ENCODE results near the gene CYB5R3. TPM values are rescaled to one million over a fixed set of nuclear protein-coding genes. Genes with fewer than 3 reads are reported as not detected.

Gene CYB5R3
- total RNA-seq, 1 experiment from 2014 or later: 130 TPM

- H3K4me3 Mint-ChIP-seq (ENCODE audit: unreplicated experiment): no peak overlapping the region
- H3K9me3 ChIP-seq: peaks cover 16% of the 10 kb centered on the region
- CTCF ChIA-PET: interaction anchor here (0.6 kb wide), 1 partner anchor 35 kb away, joined by 3 read pairs; no protein-coding TSS in a partner anchor
- H3K27ac Mint-ChIP-seq (ENCODE audit: unreplicated experiment): no peak overlapping the region
- POLR2A ChIA-PET: no interaction called here
- H3K4me1 Mint-ChIP-seq (ENCODE audit: low read depth, unreplicated experiment): peaks cover 30% of the 10 kb centered on the region
- DNase-seq: no peak
- H3K27me3 Mint-ChIP-seq (ENCODE audit: insufficient read depth, unreplicated experiment): no peaks in the 10 kb centered on the region
- BruUV-seq (replicated peaks): no TSS peak
- H3K27me3 ChIP-seq (replicated peaks; ENCODE audit: control insufficient read depth, insufficient read depth, low read length): no peaks in the 10 kb centered on the region
- intact Hi-C loops (cut with micrococcal nuclease; ENCODE audit: unreplicated experiment): loop anchor here (10.0 kb wide), 2 partner anchors 59 to 91 kb away; no protein-coding TSS in a partner anchor
- TF ChIP-seq CTCF (IDR thresholded peaks at IDR 0.05; ENCODE audit: insufficient read depth in 1 of 2, low read depth in 1 of 2, low read length in 1 of 2, severe bottlenecking in 1 of 2, unreplicated experiment in 1 of 2): no peak
- H3K4me3 ChIP-seq (ENCODE audit: low read depth, low read length): no peak overlapping the region
- H3K36me3 ChIP-seq (ENCODE audit: control insufficient read depth, insufficient read depth, low read length): no peaks in the 10 kb centered on the region
- H3K4me1 ChIP-seq: peaks cover 44% of the 10 kb centered on the region
- H3K9me3 Mint-ChIP-seq (ENCODE audit: unreplicated experiment): peaks cover 14% of the 10 kb centered on the region
- H3K36me3 Mint-ChIP-seq (ENCODE audit: insufficient read depth, unreplicated experiment): peaks cover 9% of the 10 kb centered on the region
Measured at GRCh38 chr22:42683578-42684283, 34.5 kb upstream of the CYB5R3 start.

GRCh38 chr22:42682113-42682851, 33.1 kb upstream of the CYB5R3 start:
- peak in 1 of 2 experiments; percentile 11 for TF ChIP-seq CTCF (IDR thresholded peaks at IDR 0.05; ENCODE audit: insufficient read depth in 1 of 2, low read depth in 1 of 2, low read length in 1 of 2, severe bottlenecking in 1 of 2, unreplicated experiment in 1 of 2)
- Mint-ChIP-seq H3K4me1 (ENCODE audit: low read depth, unreplicated experiment) (peaks cover 23% of the 10 kb centered on the region), H3K27ac (ENCODE audit: unreplicated experiment) (peak overlapping the region; percentile 8), H3K27me3 (ENCODE audit: insufficient read depth, unreplicated experiment) (no peaks in the 10 kb centered on the region), H3K9me3 (ENCODE audit: unreplicated experiment) (peaks cover 22% of the 10 kb centered on the region), H3K4me3 (ENCODE audit: unreplicated experiment) (no peak overlapping the region), H3K36me3 (ENCODE audit: insufficient read depth, unreplicated experiment) (peaks cover 9% of the 10 kb centered on the region)
- BruUV-seq (replicated peaks): no TSS peak
- H3K36me3 ChIP-seq (ENCODE audit: control insufficient read depth, insufficient read depth, low read length): no peaks in the 10 kb centered on the region
- H3K4me3 ChIP-seq (ENCODE audit: low read depth, low read length): no peak overlapping the region
- intact Hi-C loops (cut with micrococcal nuclease; ENCODE audit: unreplicated experiment): loop anchor here (10.0 kb wide), 2 partner anchors 57 to 93 kb away; no protein-coding TSS in a partner anchor
- ChIA-PET CTCF (no interaction called here), POLR2A (no interaction called here)
- peaks cover 19% of the 10 kb centered on the region for H3K9me3 ChIP-seq
- H3K4me1 ChIP-seq: peaks cover 30% of the 10 kb centered on the region
- no peak for DNase-seq
- H3K27me3 ChIP-seq (replicated peaks; ENCODE audit: control insufficient read depth, insufficient read depth, low read length): no peaks in the 10 kb centered on the region

GRCh38 chr22:42680648-42681047, 31.5 kb upstream of the CYB5R3 start:
- Mint-ChIP-seq H3K4me3 (ENCODE audit: unreplicated experiment) (no peak overlapping the region), H3K36me3 (ENCODE audit: insufficient read depth, unreplicated experiment) (peaks cover 11% of the 10 kb centered on the region), H3K27ac (ENCODE audit: unreplicated experiment) (no peak overlapping the region), H3K27me3 (ENCODE audit: insufficient read depth, unreplicated experiment) (no peaks in the 10 kb centered on the region), H3K9me3 (ENCODE audit: unreplicated experiment) (peaks cover 22% of the 10 kb centered on the region), H3K4me1 (ENCODE audit: low read depth, unreplicated experiment) (peaks cover 22% of the 10 kb centered on the region)
- TF ChIP-seq CTCF (IDR thresholded peaks at IDR 0.05; ENCODE audit: insufficient read depth in 1 of 2, low read depth in 1 of 2, low read length in 1 of 2, severe bottlenecking in 1 of 2, unreplicated experiment in 1 of 2): no peak
- Histone ChIP-seq H3K4me1 (peaks cover 14% of the 10 kb centered on the region), H3K9me3 (peaks cover 19% of the 10 kb centered on the region), H3K36me3 (ENCODE audit: control insufficient read depth, insufficient read depth, low read length) (no peaks in the 10 kb centered on the region), H3K27me3 (replicated peaks; ENCODE audit: control insufficient read depth, insufficient read depth, low read length) (no peaks in the 10 kb centered on the region), H3K4me3 (ENCODE audit: low read depth, low read length) (no peak overlapping the region)
- CTCF ChIA-PET: no interaction called here
- POLR2A ChIA-PET: no interaction called here
- DNase-seq: no peak
- no TSS peak for BruUV-seq (replicated peaks)
- intact Hi-C loops (cut with micrococcal nuclease; ENCODE audit: unreplicated experiment): loop anchor here (10.0 kb wide), 2 partner anchors 56 to 94 kb away; no protein-coding TSS in a partner anchor
